Endothelial cell of umbilical vein (primary cell): ENCODE results near the gene C1orf35.

Experiments
- CTCF ChIP-seq, 2 donors: IDR thresholded peaks; 1 replicate in 1 of 2; 2 replicates in 1 of 2; pipeline ENCODE4 v1.5.1; 2011; ENCODE audit warnings: low read length in 2 of 2, mild to moderate bottlenecking in 2 of 2, moderate library complexity in 2 of 2, control low read depth in 1 of 2, inconsistent platforms in 1 of 2, low read depth in 1 of 2; ENCODE audit not compliant: insufficient read depth in 1 of 2; ENCODE audit errors: extremely low read depth in 1 of 2
- EZH2 ChIP-seq: IDR thresholded peaks from 2 replicates; pipeline ENCODE4 v1.6.1; 2012; ENCODE audit warnings: borderline replicate concordance, low read depth, mild to moderate bottlenecking, moderate library complexity, low read length, inconsistent platforms; ENCODE audit not compliant: severe bottlenecking

- TF ChIP-seq CTCF (IDR thresholded peaks at IDR 0.05; ENCODE audit: extremely low read depth in 1 of 2, insufficient read depth in 1 of 2, low read depth in 1 of 2, low read length in 2 of 2) (no peak), EZH2 (no peak)
Observed at GRCh38 chr1:228087771-228088251, 15.3 kb downstream of the C1orf35 start.
